ENCODE measurements around the gene REX1BD.

DNA sequence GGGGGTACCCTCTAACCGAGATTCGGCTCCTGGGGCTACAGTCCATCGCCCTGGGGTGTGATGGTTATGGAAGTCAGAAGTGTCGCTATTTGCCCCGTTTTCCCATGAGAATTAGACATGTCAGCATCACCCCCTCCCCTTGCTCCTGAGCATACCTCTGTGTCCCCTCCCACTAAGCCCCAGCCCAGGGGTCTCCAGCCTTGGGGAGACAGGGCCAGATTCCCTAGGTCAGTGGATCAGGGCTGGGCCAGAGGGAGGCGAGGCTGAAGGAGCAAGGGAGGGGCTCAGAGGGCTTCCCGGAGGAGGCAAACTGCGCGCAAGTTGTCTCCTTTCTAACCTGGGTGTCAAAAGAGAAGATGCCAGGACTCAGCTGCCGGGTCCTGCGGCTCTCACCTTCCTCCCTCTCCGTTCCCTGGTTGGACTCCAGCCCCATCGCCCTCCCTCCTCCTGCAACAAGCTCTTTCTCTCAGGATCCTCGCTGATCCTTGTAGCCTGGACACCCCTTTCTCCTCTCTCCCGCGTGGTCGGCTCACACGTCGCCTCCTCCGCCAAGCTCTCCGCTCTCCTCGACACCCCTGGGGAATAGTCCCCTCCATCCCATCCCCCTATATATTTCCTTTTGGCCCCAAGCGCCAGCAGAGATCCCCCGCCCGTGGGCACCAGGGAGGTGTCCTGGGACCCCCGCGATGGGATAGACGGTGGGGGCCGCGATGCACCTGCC, 23.6 kb downstream of the REX1BD start:
- TF ChIP-seq FOXP2 (optimal IDR thresholded peaks at IDR 0.05; ENCODE audit: borderline replicate concordance, extremely low read depth, extremely low read length, insufficient read depth) (no peak), TAF1 (IDR thresholded peaks at IDR 0.05; ENCODE audit: borderline replicate concordance, insufficient read depth, low read length) (no peak), POLR2AphosphoS5 (IDR thresholded peaks at IDR 0.05; ENCODE audit: low read depth, low read length) (no peak)
- TF ChIP-seq, protein P1, sequence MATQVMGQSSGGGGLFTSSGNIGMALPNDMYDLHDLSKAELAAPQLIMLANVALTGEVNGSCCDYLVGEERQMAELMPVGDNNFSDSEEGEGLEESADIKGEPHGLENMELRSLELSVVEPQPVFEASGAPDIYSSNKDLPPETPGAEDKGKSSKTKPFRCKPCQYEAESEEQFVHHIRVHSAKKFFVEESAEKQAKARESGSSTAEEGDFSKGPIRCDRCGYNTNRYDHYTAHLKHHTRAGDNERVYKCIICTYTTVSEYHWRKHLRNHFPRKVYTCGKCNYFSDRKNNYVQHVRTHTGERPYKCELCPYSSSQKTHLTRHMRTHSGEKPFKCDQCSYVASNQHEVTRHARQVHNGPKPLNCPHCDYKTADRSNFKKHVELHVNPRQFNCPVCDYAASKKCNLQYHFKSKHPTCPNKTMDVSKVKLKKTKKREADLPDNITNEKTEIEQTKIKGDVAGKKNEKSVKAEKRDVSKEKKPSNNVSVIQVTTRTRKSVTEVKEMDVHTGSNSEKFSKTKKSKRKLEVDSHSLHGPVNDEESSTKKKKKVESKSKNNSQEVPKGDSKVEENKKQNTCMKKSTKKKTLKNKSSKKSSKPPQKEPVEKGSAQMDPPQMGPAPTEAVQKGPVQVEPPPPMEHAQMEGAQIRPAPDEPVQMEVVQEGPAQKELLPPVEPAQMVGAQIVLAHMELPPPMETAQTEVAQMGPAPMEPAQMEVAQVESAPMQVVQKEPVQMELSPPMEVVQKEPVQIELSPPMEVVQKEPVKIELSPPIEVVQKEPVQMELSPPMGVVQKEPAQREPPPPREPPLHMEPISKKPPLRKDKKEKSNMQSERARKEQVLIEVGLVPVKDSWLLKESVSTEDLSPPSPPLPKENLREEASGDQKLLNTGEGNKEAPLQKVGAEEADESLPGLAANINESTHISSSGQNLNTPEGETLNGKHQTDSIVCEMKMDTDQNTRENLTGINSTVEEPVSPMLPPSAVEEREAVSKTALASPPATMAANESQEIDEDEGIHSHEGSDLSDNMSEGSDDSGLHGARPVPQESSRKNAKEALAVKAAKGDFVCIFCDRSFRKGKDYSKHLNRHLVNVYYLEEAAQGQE (IDR thresholded peaks at IDR 0.05; ENCODE audit: insufficient read depth in 1 of 2, low read depth in 2 of 2, low read length in 2 of 2), result no peak

Data from PFSK-1 (cell line).